HepG2 (cell line): ENCODE results near the gene ELOVL5. TPM values are rescaled to one million over a fixed set of nuclear protein-coding genes. Genes with fewer than 3 reads are reported as not detected.

ENCODE experiments used
- ATF6 ChIP-seq: sonication (generic); formaldehyde crosslinking; conservative IDR thresholded peaks from 2 replicates; pipeline ENCODE4 v1.4.0; 2020; ENCODE audit warnings: missing genetic modification reagents
- DDIT3 ChIP-seq: sonication (generic); formaldehyde crosslinking; IDR thresholded peaks from 2 replicates; pipeline ENCODE4 v1.4.0; 2020; ENCODE audit warnings: mild to moderate bottlenecking, missing genetic modification reagents
- IKZF4 ChIP-seq: sonication (generic); formaldehyde crosslinking; IDR thresholded peaks from 2 replicates; pipeline ENCODE4 v1.5.1; 2020; ENCODE audit warnings: borderline replicate concordance, mild to moderate bottlenecking, low read depth, missing genetic modification reagents; ENCODE audit errors: not compliant biosample characterization
- KLF6 ChIP-seq: IDR thresholded peaks from 2 replicates; pipeline ENCODE4 v1.8.0; 2016; ENCODE audit warnings: missing biosample characterization, missing genetic modification reagents
- MAF1 ChIP-seq: sonication (generic); formaldehyde crosslinking; IDR thresholded peaks from 2 replicates; pipeline ENCODE4 v1.5.0; 2020; ENCODE audit warnings: missing genetic modification reagents, borderline replicate concordance
- MIER2 ChIP-seq: IDR thresholded peaks from 2 replicates; pipeline ENCODE4 v1.6.1; 2016; ENCODE audit warnings: missing biosample characterization, missing genetic modification reagents
- MLLT10 ChIP-seq: sonication (generic); formaldehyde crosslinking; IDR thresholded peaks from 2 replicates; pipeline ENCODE4 v1.4.0; 2020; ENCODE audit warnings: missing genetic modification reagents
- SKIL ChIP-seq: sonication (generic); formaldehyde crosslinking; IDR thresholded peaks from 2 replicates; pipeline ENCODE4 v1.8.0; 2022; ENCODE audit warnings: missing genetic modification reagents, mild to moderate bottlenecking, moderate library complexity, borderline replicate concordance
- SNRNP70 ChIP-seq: fragments of 200-400 bp; formaldehyde crosslinking; IDR thresholded peaks from 2 replicates; pipeline ENCODE4 v1.6.1; 2017; ENCODE audit warnings: mild to moderate bottlenecking, low read depth, low read length, moderate library complexity
- TBX3 ChIP-seq: fragments of 450-650 bp; IDR thresholded peaks from 2 replicates; pipeline ENCODE4 v1.6.1; 2017; ENCODE audit warnings: antibody characterized with exemption, mild to moderate bottlenecking, inconsistent platforms, borderline replicate concordance
- TEF ChIP-seq: sonication (generic); formaldehyde crosslinking; IDR thresholded peaks from 2 replicates; pipeline ENCODE4 v1.5.0; 2020; ENCODE audit warnings: missing genetic modification reagents
- XBP1 ChIP-seq: sonication (generic); formaldehyde crosslinking; IDR thresholded peaks from 2 replicates; pipeline ENCODE4 v1.5.0; 2020; ENCODE audit warnings: missing genetic modification reagents
- ZFP36 ChIP-seq: fragments of 150-350 bp; IDR thresholded peaks from 2 replicates; pipeline ENCODE4 v1.6.1; 2018; ENCODE audit warnings: borderline replicate concordance, low read length, low read depth; ENCODE audit not compliant: partially characterized antibody
- ZNF296 ChIP-seq: sonication (generic); formaldehyde crosslinking; conservative IDR thresholded peaks from 2 replicates; pipeline ENCODE4 v1.5.0; 2020; ENCODE audit warnings: mild to moderate bottlenecking, missing genetic modification reagents
- ZNF496 ChIP-seq: sonication (generic); formaldehyde crosslinking; IDR thresholded peaks from 2 replicates; pipeline ENCODE4 v1.8.1; 2023; ENCODE audit warnings: mild to moderate bottlenecking, moderate library complexity, missing genetic modification reagents; ENCODE audit not compliant: insufficient replicate concordance
- ZNF564 ChIP-seq: sonication (generic); formaldehyde crosslinking; IDR thresholded peaks from 2 replicates; pipeline ENCODE4 v1.8.1; 2023; ENCODE audit warnings: mild to moderate bottlenecking, missing genetic modification reagents
- ZNF589 ChIP-seq: sonication (generic); formaldehyde crosslinking; conservative IDR thresholded peaks from 2 replicates; pipeline ENCODE4 v1.8.0; 2022; ENCODE audit warnings: mild to moderate bottlenecking, moderate library complexity, missing genetic modification reagents
- ZNF644 ChIP-seq: IDR thresholded peaks from 2 replicates; pipeline ENCODE4 v1.6.1; 2016; ENCODE audit warnings: low read depth
- ZNF720 ChIP-seq: sonication (generic); formaldehyde crosslinking; IDR thresholded peaks from 2 replicates; pipeline ENCODE4 v1.4.0; 2020; ENCODE audit warnings: missing genetic modification reagents
- ZNF83 ChIP-seq: sonication (generic); formaldehyde crosslinking; IDR thresholded peaks from 2 replicates; pipeline ENCODE4 v1.4.0; 2020; ENCODE audit warnings: missing genetic modification reagents, mild to moderate bottlenecking, borderline replicate concordance
- ZSCAN22 ChIP-seq: sonication (generic); formaldehyde crosslinking; IDR thresholded peaks from 2 replicates; pipeline ENCODE4 v1.4.0; 2020; ENCODE audit warnings: mild to moderate bottlenecking, missing genetic modification reagents
- polyA plus RNA-seq, 8 experiments: library from polyadenylated mRNA; depleted of rRNA in 3 of 8; stranded (reverse) in 7 of 8; unstranded in 1 of 8; fragments of >200 nt; fragmentation: Illumina TruSeq in 4 of 8; extraction: Trizol in 4 of 8; gene quantifications; 2 replicates each; pipeline versions ENCODE4 v1.2.1 to v1.2.3, GENCODE V29; 2011 to 2016; ENCODE audit warnings: low read depth in 4 of 8, missing spikeins in 1 of 8, mixed read lengths in 1 of 8; ENCODE audit not compliant: insufficient read depth in 1 of 8
- total RNA-seq, 5 experiments: library from RNA; depleted of rRNA; stranded (reverse); fragments of >200 nt; fragmentation: Illumina TruSeq; extraction: Trizol; gene quantifications; 2 replicates each; pipeline ENCODE4 v1.2.3, GENCODE V29; 2016; ENCODE audit warnings: low read depth in 1 of 5

The ELOVL5 gene
- total and polyA plus RNA-seq, 2 of the 13 experiments (the other 11 are each of a cell fraction or from before 2014, with no cell fraction given), result 50.1 to 72.4 TPM

GRCh38 chr6:53359095-53359842 lies 10.5 kb upstream of the ELOVL5 start (continued):
- TF ChIP-seq ZNF496 (no peak), ZNF564 (CRISPR knock-in tag) (no peak; the same call in 1 of the 2 replicates), ZNF720 (CRISPR knock-in tag) (no peak), MLLT10 (no peak), KLF6 (CRISPR knock-in tag) (peak; percentile 68), MIER2 (peak; percentile 71; the same call in 1 of the 2 replicates), ZSCAN22 (no peak), ZNF83 (CRISPR knock-in tag) (peak; percentile 41; the same call in 1 of the 2 replicates), SKIL (peak; percentile 97), TBX3 (peak; percentile 29; the same call in 1 of the 2 replicates), ZNF589 (CRISPR knock-in tag) (peak; percentile 81), DDIT3 (CRISPR knock-in tag) (no peak), IKZF4 (peak; percentile 88), ZFP36 (no peak), XBP1 (CRISPR knock-in tag) (no peak), ZNF296 (CRISPR knock-in tag) (peak; percentile 93), ATF6 (CRISPR knock-in tag) (no peak), ZNF644 (CRISPR knock-in tag) (0 out of 2 replicates have a peak, but pooled peaks have one; percentile 24), SNRNP70 (no peak), MAF1 (CRISPR knock-in tag) (peak; percentile 73; the same call in 1 of the 2 replicates), TEF (CRISPR knock-in tag) (no peak)
